ENCODE results near the gene FIG4.

- TF ChIP-seq CTCF (conservative IDR thresholded peaks at IDR 0.05; ENCODE audit: low read length) (no peak), EZH2phosphoT487 (IDR thresholded peaks at IDR 0.05; ENCODE audit: borderline replicate concordance) (no peak)
These were observed 14.4 kb upstream of the FIG4 start for GRCh38 chr6:109676724-109677123.
